ENCODE results near the gene EBF3. TPM values are rescaled to one million over a fixed set of nuclear protein-coding genes. Genes with fewer than 3 reads are reported as not detected.

Gene EBF3
- total RNA-seq, 5 donors from 2014 or later (not counting 1 experiment from before 2014, with no cell fraction given) = not detected

DNA sequence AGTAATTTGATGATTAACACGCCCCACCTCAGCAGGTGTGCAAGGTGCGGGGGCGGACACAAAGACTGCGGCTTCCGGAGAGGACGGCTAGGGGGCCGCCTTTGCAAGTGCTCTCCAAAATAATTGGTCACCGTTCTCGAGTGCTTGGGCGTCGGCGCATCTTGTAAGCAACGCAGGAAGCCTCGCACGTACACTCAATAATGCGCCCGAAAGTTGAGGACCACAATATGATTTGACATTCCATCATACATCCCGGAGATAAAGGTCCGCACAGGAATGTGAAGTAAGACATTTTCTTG is 114.7 kb downstream of the EBF3 start:
- no peak overlapping the region for H3K4me3 ChIP-seq (ENCODE audit: control insufficient read depth in 1 of 2, extremely low read depth in 1 of 2, low read length in 1 of 2)
- DNase-seq (no peak), ATAC-seq (replicated peaks in 1 of 4) (no peak)
- WGBS (ENCODE audit: insufficient coverage) = 92% methylated on average over 13 of the region's 19 CpGs
- no peak overlapping the region for H3K27ac ChIP-seq (ENCODE audit: low read length)
- no peak overlapping the region for H3K27ac Mint-ChIP-seq
- H3K36me3 ChIP-seq (ENCODE audit: control insufficient read depth in 2 of 2, extremely low read depth in 1 of 2, insufficient read depth in 1 of 2, low read length in 1 of 2) = no peaks in the 10 kb centered on the region
- H3K4me3 Mint-ChIP-seq = no peak overlapping the region
- H3K27me3 ChIP-seq (replicated peaks in 1 of 2; ENCODE audit: control insufficient read depth in 2 of 2, extremely low read depth in 1 of 2, insufficient read depth in 2 of 2, low read length in 1 of 2) = peaks cover 0 to 17% of the 10 kb centered on the region in 2 experiments
- no peaks in the 10 kb centered on the region for H3K4me1 ChIP-seq (ENCODE audit: control insufficient read depth in 1 of 2, extremely low read depth in 1 of 2, insufficient read depth in 2 of 2, low read length in 2 of 2)
- H3K27me3 Mint-ChIP-seq = peaks cover 5 to 6% of the 10 kb centered on the region in 2 donors
- no peaks in the 10 kb centered on the region for H3K36me3 Mint-ChIP-seq
- H3K9me3 Mint-ChIP-seq = no peaks in the 10 kb centered on the region
- H3K4me1 Mint-ChIP-seq = no peaks in the 10 kb centered on the region
- POLR2A ChIA-PET = no interaction called here
- no peaks in the 10 kb centered on the region for H3K9me3 ChIP-seq
- CTCF ChIA-PET = no interaction called here

DNA sequence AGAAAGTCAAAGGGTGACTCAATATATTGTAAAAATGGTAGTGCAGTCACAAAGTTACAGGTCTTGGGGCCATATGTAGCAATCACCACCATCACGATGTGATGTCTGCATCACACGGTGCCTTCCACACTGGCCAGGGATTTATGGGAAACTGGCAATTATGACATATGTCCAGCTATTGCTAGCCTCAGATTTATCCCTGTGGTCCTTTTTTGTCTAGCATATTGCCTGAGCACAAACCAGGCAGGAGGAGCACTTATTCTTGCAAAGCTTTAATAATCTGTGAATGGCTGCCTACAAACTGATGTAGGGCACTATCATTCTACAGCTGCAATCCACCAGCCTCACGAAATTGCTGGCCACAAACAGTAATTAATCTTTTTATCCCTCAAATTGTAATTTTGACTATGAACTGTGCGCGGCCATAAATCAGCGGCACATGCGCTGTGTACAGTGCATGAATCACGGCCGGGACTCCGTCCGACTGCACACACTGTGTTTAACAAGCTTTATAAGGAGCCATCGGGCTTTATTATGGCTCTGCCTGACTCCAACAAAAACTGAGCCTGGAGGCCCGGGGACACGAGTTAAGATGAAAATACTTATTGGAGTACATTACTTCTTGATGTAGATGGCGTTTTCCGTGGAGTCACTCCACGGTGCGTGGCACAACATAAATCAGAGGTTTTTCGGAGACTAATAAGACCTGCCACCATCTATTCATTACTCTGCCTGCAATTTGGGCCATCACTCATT is 115.2 kb downstream of the EBF3 start:
- no peak for DNase-seq
- 88% methylated on average over 19 of the region's 19 CpGs for WGBS (ENCODE audit: insufficient coverage)
- Mint-ChIP-seq H3K27me3 (peaks cover 5 to 6% of the 10 kb centered on the region in 2 donors), H3K9me3 (no peaks in the 10 kb centered on the region), H3K27ac (no peak overlapping the region), H3K36me3 (no peaks in the 10 kb centered on the region), H3K4me1 (no peaks in the 10 kb centered on the region), H3K4me3 (no peak overlapping the region)
- Histone ChIP-seq H3K36me3 (ENCODE audit: control insufficient read depth in 2 of 2, extremely low read depth in 1 of 2, insufficient read depth in 1 of 2, low read length in 1 of 2) (no peaks in the 10 kb centered on the region), H3K27me3 (replicated peaks in 1 of 2; ENCODE audit: control insufficient read depth in 2 of 2, extremely low read depth in 1 of 2, insufficient read depth in 2 of 2, low read length in 1 of 2) (peaks cover 0 to 20% of the 10 kb centered on the region in 2 experiments), H3K27ac (ENCODE audit: low read length) (no peak overlapping the region), H3K4me3 (ENCODE audit: control insufficient read depth in 1 of 2, extremely low read depth in 1 of 2, low read length in 1 of 2) (no peak overlapping the region), H3K4me1 (ENCODE audit: control insufficient read depth in 1 of 2, extremely low read depth in 1 of 2, insufficient read depth in 2 of 2, low read length in 2 of 2) (no peaks in the 10 kb centered on the region), H3K9me3 (no peaks in the 10 kb centered on the region)
- POLR2A ChIA-PET = no interaction called here
- no peak for ATAC-seq (replicated peaks in 1 of 4)
- CTCF ChIA-PET = interaction anchor here in 1 of 2 donors (0.6 kb wide), 1 partner anchor 42 kb away, joined by 3 read pairs; no protein-coding TSS in a partner anchor

DNA sequence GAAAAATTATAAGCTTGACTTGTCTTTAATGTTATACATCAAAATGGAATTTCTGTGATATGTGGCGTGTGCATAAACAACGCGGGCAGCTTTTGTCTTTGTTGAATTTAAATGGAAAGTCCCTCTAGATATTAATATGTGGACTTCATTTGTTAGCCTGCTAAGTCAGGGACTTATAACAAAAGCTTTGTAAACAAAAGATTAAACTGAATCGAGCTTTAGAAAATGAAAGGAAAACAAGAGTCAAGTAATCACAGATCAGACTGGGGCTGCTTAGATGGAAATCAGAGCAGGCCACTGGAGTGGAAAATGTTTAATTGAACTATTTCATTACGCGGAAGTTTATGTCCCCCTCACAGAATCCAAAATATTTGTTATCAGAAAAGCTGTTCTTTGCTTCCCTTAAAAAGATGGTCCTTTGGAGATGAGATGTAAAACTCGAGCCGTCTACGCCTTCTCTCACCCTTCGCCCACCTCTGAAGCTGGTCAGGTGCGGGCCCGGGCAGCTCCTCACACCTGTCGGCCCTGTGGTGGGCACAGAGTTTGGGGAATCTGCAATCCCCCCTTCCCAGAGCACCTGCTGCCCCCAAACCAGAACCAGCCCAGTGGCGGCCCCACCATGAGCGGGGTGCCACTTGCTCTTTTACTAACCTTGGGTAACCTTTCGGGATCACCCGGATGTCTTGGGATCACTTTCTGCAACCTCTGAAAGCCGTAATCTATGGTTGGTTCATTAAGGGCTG is 116.2 kb downstream of the EBF3 start:
- Mint-ChIP-seq H3K9me3 (no peaks in the 10 kb centered on the region), H3K4me3 (no peak overlapping the region), H3K27ac (no peak overlapping the region), H3K4me1 (no peaks in the 10 kb centered on the region), H3K27me3 (peaks cover 3 to 5% of the 10 kb centered on the region in 2 donors), H3K36me3 (no peaks in the 10 kb centered on the region)
- 83% methylated on average over 9 of the region's 18 CpGs for WGBS (ENCODE audit: insufficient coverage)
- DNase-seq (no peak), ATAC-seq (replicated peaks in 1 of 4) (no peak)
- no peak overlapping the region for H3K27ac ChIP-seq (ENCODE audit: low read length)
- no peak overlapping the region for H3K4me3 ChIP-seq (ENCODE audit: control insufficient read depth in 1 of 2, extremely low read depth in 1 of 2, low read length in 1 of 2)
- ChIA-PET POLR2A (no interaction called here), CTCF (interaction anchor here (0.5 to 0.6 kb wide), 2 partner anchors 16 to 42 kb away, joined by 3 to 4 read pairs; no protein-coding TSS in a partner anchor)
- peaks cover 0 to 18% of the 10 kb centered on the region in 2 experiments for H3K27me3 ChIP-seq (replicated peaks in 1 of 2; ENCODE audit: control insufficient read depth in 2 of 2, extremely low read depth in 1 of 2, insufficient read depth in 2 of 2, low read length in 1 of 2)
- H3K4me1 ChIP-seq (ENCODE audit: control insufficient read depth in 1 of 2, extremely low read depth in 1 of 2, insufficient read depth in 2 of 2, low read length in 2 of 2) = no peaks in the 10 kb centered on the region
- no peaks in the 10 kb centered on the region for H3K9me3 ChIP-seq
- no peaks in the 10 kb centered on the region for H3K36me3 ChIP-seq (ENCODE audit: control insufficient read depth in 2 of 2, extremely low read depth in 1 of 2, insufficient read depth in 1 of 2, low read length in 1 of 2)

DNA sequence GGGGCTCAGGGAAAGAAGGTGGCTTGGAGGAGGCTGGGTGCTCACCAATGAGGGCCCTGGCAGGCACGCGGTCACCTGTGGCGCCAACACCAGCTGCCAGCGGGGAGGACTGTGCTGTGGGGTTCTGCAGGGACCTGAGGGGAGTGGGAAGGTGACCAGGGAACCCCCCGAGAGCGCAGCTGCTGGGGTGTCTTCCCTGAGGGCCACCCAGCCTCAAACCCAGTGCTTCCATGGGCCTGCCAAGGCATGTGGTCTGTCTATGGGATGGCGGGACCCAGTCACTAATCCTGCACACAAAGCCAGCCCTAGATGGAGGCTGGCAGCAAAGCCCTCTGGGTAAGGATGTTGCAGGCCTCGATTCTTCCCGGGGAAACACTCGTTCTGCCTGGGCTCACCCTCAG is 117.1 kb downstream of the EBF3 start:
- Histone ChIP-seq H3K4me3 (ENCODE audit: control insufficient read depth in 1 of 2, extremely low read depth in 1 of 2, low read length in 1 of 2) (no peak overlapping the region), H3K4me1 (ENCODE audit: control insufficient read depth in 1 of 2, extremely low read depth in 1 of 2, insufficient read depth in 2 of 2, low read length in 2 of 2) (no peaks in the 10 kb centered on the region), H3K9me3 (no peaks in the 10 kb centered on the region), H3K27ac (ENCODE audit: low read length) (no peak overlapping the region), H3K36me3 (ENCODE audit: control insufficient read depth in 2 of 2, extremely low read depth in 1 of 2, insufficient read depth in 1 of 2, low read length in 1 of 2) (no peaks in the 10 kb centered on the region), H3K27me3 (replicated peaks in 1 of 2; ENCODE audit: control insufficient read depth in 2 of 2, extremely low read depth in 1 of 2, insufficient read depth in 2 of 2, low read length in 1 of 2) (peaks cover 0 to 15% of the 10 kb centered on the region in 2 experiments)
- H3K4me1 Mint-ChIP-seq = no peaks in the 10 kb centered on the region
- H3K4me3 Mint-ChIP-seq = no peak overlapping the region
- ChIA-PET POLR2A (no interaction called here), CTCF (interaction anchor here in 1 of 2 donors (0.9 kb wide), 1 partner anchor 30 kb away, joined by 3 read pairs; no protein-coding TSS in a partner anchor)
- WGBS (ENCODE audit: insufficient coverage) = 81% methylated on average over 8 of the region's 10 CpGs
- H3K9me3 Mint-ChIP-seq = no peaks in the 10 kb centered on the region
- DNase-seq (no peak), ATAC-seq (replicated peaks in 1 of 4) (no peak)
- H3K27ac Mint-ChIP-seq = no peak overlapping the region
- H3K27me3 Mint-ChIP-seq = peaks cover 3 to 5% of the 10 kb centered on the region in 2 donors
- H3K36me3 Mint-ChIP-seq = no peaks in the 10 kb centered on the region

DNA sequence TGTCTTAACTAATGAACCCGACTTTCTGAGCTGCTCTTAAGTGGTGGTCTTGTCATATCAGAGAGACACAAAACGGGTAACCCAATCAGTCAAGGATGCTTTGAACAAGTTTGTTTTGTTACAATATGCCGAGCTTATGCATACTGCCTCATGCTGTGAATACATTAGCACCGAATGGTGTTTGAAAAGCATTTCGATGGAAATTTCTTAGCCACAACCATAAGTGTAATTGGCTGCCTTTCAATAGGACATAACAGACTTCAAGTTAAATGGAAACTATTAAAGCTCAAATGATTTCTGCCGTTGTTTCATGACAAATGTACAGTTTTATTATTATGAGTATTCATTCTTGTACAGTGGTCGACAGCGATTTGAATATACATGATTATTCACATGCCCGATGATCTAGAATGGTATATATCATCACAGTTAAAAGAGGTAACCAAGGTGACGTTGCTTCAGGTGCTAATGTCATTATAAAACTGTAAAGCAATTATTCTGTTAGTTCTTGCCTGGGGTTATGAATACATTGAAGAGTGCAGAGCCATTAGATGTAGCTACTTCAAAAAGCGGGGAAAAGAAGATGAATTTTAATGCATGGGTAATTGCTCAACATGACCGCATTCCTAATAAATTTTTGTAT is 118.8 kb downstream of the EBF3 start:
- POLR2A ChIA-PET = no interaction called here
- H3K36me3 ChIP-seq (ENCODE audit: control insufficient read depth in 2 of 2, extremely low read depth in 1 of 2, insufficient read depth in 1 of 2, low read length in 1 of 2) = no peaks in the 10 kb centered on the region
- H3K4me3 ChIP-seq (ENCODE audit: control insufficient read depth in 1 of 2, extremely low read depth in 1 of 2, low read length in 1 of 2) = no peak overlapping the region
- no peaks in the 10 kb centered on the region for H3K4me1 Mint-ChIP-seq
- H3K9me3 ChIP-seq = no peaks in the 10 kb centered on the region
- DNase-seq = no peak
- ATAC-seq (replicated peaks in 1 of 4) = no peak
- H3K27ac Mint-ChIP-seq = no peak overlapping the region
- CTCF ChIA-PET = interaction anchor here in 1 of 2 donors (0.5 to 1.0 kb wide), 2 partner anchors 43 to 127 kb away, joined by 3 read pairs; no protein-coding TSS in a partner anchor
- peaks cover 3 to 5% of the 10 kb centered on the region in 2 donors for H3K27me3 Mint-ChIP-seq
- H3K27ac ChIP-seq (ENCODE audit: low read length) = no peak overlapping the region
- WGBS (ENCODE audit: insufficient coverage) = 83% methylated on average over 4 of the region's 12 CpGs
- no peaks in the 10 kb centered on the region for H3K36me3 Mint-ChIP-seq
- peaks cover 0 to 15% of the 10 kb centered on the region in 2 experiments for H3K27me3 ChIP-seq (replicated peaks in 1 of 2; ENCODE audit: control insufficient read depth in 2 of 2, extremely low read depth in 1 of 2, insufficient read depth in 2 of 2, low read length in 1 of 2)
- H3K9me3 Mint-ChIP-seq = no peaks in the 10 kb centered on the region
- H3K4me3 Mint-ChIP-seq = no peak overlapping the region
- H3K4me1 ChIP-seq (ENCODE audit: control insufficient read depth in 1 of 2, extremely low read depth in 1 of 2, insufficient read depth in 2 of 2, low read length in 2 of 2) = no peaks in the 10 kb centered on the region

DNA sequence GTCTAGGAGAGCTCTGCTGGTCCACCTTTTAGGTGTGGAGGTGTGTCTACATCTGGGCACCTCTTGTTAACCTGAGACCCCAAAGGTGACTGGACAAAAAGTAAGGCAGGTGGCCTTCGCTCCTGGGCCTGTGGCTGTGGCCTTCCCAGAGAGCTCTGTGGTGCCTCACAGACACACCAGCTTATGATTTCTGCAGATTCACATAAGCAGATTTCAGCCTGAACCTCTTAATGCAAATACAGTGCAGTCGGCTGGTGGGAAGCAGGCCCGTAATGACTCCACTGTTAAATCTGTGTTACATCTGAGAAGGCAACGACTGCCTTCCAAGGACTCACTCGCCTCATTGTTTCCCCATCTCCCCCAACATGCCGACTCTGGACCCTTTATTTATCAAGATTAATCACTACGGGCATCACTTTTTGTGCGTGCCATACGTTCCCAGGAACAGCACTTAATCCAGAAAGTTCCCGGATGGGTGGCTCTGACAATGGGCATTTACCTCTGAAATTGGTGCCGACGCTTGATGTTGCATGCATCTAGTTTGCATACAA is 119.8 kb downstream of the EBF3 start:
- H3K27me3 Mint-ChIP-seq = peaks cover 3 to 5% of the 10 kb centered on the region in 2 donors
- no peaks in the 10 kb centered on the region for H3K9me3 ChIP-seq
- H3K27me3 ChIP-seq (replicated peaks in 1 of 2; ENCODE audit: control insufficient read depth in 2 of 2, extremely low read depth in 1 of 2, insufficient read depth in 2 of 2, low read length in 1 of 2) = peaks cover 0 to 13% of the 10 kb centered on the region in 2 experiments
- H3K36me3 ChIP-seq (ENCODE audit: control insufficient read depth in 2 of 2, extremely low read depth in 1 of 2, insufficient read depth in 1 of 2, low read length in 1 of 2) = no peaks in the 10 kb centered on the region
- H3K4me1 Mint-ChIP-seq = no peaks in the 10 kb centered on the region
- 86% methylated on average over 10 of the region's 12 CpGs for WGBS (ENCODE audit: insufficient coverage)
- no peak for DNase-seq
- no peak overlapping the region for H3K4me3 Mint-ChIP-seq
- no peaks in the 10 kb centered on the region for H3K36me3 Mint-ChIP-seq
- no peaks in the 10 kb centered on the region for H3K4me1 ChIP-seq (ENCODE audit: control insufficient read depth in 1 of 2, extremely low read depth in 1 of 2, insufficient read depth in 2 of 2, low read length in 2 of 2)
- H3K27ac Mint-ChIP-seq = no peak overlapping the region
- H3K27ac ChIP-seq (ENCODE audit: low read length) = no peak overlapping the region
- no peak overlapping the region for H3K4me3 ChIP-seq (ENCODE audit: control insufficient read depth in 1 of 2, extremely low read depth in 1 of 2, low read length in 1 of 2)
- ChIA-PET POLR2A (no interaction called here), CTCF (interaction anchor here (0.6 to 1.0 kb wide), 2 partner anchors 13 to 128 kb away, joined by 3 to 4 read pairs; no protein-coding TSS in a partner anchor)
- no peak for ATAC-seq (replicated peaks in 1 of 4)
- H3K9me3 Mint-ChIP-seq = no peaks in the 10 kb centered on the region
